Activated CD4-positive, CD25-positive, alpha-beta regulatory T cell treated with anti-CD3 and anti-CD28 coated beads, Interleukin-2, amount 50 U/mL, for 24 hours (primary cell): ENCODE results near the gene EIF5AL1.
"Not testable (repeated sequence)": the region's sequence is repeated elsewhere in the genome, so short reads cannot be mapped to it uniquely, and the experiment has no call there.

Experiments
- ATAC-seq, 2 donors: fragments of 150-1000 bp; cut with Tn5 transposase; one replicate each; pipeline ENCODE4 v1.10.0; 2021; ENCODE audit warnings: mild to moderate bottlenecking in 1 of 2, moderate library complexity in 1 of 2

EIF5AL1 gene

DNA sequence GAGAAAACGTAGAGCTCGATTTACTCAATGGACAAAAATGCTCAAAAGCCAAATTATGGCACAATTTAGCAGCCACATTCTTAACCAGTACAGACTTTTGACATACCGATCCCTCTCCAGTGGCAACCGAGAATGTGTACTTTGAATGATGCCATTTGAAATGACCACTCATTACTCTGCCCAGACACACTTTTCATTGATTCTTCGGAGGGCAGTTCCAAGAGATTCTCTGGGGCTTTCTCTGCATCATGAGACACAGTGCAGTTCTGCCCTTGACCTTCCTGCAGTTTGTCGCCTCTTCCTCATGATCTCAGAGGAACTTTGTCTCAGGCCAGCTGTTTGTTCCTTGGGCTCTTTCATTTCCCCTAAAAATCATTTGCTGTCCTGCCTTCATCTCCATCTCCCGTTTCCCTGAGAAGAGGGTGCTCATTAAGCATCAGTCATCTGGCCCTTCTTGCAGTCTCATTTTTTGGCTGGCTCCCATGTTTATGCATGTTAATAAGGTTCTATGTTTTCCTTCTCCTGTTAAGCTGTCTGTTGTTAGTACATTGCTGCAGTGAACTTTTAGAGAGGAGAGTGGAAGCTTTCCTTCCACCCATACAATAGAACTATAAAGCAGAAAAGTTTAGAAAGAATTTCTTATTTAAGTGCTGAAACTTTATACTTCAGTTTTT, 4.3 kb downstream of the EIF5AL1 start:
- not testable (repeated sequence) for ATAC-seq

DNA sequence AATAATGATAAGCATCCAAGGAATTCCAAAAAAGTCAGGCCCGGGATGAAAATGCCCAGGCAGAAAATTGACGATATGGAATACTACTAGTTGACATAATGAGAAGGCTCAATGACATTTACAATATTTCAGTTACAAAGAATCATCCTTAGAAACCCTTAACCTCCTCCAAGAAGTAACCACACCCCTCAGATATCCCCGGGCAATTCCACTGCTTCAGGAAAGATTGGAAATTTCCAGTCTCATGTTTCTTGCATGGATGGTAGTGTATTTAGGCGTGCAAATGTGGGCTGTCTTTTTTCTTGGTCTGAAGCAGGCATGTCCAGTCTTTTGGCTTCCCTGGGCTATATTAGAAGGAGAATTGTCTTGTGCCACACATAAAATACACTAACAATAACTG, 5.2 kb downstream of the EIF5AL1 start:
- ATAC-seq: not testable (repeated sequence)

DNA sequence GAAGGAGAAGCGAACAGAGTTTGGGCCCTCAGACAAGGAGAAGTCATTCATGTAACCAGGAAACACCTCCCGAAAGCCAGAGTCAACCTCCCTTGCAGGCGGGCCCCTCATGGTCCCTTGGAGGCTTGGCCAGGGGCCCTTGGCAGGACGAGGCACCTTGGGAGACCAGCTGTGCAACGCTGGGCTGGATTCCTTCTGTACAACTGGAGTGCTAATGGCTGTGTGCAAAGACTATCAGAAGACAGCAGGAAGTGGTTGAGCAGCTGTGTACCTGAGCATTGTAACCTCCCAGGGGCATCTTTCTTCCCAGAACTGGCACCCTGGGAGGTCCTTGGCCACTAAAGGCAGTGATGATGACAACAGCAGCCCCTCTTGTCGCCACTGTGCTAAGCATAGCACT, 9.4 kb downstream of the EIF5AL1 start:
- not testable (repeated sequence) for ATAC-seq

- ATAC-seq: not testable (repeated sequence)
These were observed 10.1 kb downstream of the EIF5AL1 start for GRCh38 chr10:79522464-79522863.

DNA sequence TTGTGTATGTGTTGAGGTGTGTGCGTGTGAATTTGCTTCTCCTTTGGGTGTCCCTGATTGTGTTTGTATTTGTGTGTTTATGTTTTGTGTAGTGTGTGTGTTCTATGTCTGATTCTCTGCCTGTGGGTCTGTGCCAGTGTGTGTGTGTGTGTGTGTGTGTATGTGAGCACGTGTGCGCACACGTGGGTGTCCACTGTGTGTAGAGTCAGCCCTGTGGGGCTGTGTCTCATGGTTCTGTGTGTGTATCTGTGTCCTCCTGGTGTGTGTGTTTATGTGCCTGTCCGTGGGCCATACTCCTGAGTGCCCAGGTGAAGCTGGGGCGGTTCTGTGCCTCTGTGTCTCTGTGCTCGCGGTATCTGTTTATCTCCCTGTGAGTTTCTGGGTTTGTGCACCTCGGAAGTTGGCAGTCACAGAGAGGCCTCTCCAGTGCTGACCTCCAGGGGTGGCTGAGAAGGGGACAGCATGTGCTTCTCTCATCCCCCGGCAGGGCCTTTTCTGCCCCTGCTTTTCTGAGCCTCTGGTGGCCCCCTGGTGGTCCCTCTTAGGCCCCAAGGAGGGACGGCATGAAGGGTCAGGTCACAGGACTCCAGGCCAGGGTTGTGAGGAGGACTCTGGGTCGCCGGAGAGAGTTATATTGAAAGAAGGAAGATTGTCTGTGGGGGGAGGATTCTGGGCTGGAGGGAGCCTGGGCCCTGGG, 11.0 kb downstream of the EIF5AL1 start:
- not testable (repeated sequence) for ATAC-seq

GRCh38 chr10:79525049-79525710, 12.8 kb downstream of the EIF5AL1 start:
- peak in 1 of 2 donors; percentile 10 for ATAC-seq

DNA sequence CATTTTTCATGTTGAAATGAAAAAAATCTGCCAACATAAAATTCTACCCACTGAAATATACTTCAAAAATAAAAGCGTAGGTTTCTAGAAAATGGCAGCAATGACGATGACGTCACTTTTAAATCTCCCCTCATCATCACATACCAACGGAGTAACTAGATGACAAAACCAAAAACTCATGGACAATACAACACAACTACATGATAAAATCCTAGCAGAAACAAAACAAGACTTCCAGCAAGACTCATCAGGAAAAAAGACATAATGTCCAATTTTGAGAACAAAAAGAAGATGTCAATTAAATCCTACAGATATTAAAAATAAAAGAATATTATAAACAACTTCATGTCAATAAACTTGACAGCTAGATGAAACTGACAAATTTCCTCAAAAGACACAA, 15.9 kb downstream of the EIF5AL1 start:
- ATAC-seq: not testable (repeated sequence)

GRCh38 chr10:79533142-79533902, 21.0 kb downstream of the EIF5AL1 start:
- not testable (repeated sequence) for ATAC-seq

GRCh38 chr10:79533903-79534175, 21.5 kb downstream of the EIF5AL1 start:
- not testable (repeated sequence) for ATAC-seq

DNA sequence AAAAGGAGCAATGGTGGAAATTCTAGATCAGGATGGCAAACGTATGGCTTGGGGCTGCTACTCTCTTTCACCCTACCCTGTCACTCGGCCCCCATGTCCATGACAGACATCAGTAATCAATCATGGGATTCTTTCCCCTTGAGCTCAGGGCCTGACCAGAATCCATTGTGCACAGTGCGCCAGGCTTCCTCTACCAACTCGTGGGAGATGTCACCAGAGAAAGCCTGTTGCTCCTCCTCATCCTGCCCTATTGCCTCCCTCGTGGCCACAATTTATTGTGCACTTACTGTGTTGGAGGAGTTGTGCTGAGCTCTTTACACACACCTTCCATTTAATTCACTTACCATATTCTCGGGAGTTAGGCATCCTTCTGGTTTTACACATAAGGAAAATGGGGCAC, 26.0 kb downstream of the EIF5AL1 start:
- ATAC-seq: not testable (repeated sequence)

- peak; percentile 58 to 74 for ATAC-seq
These were observed 28.6 kb downstream of the EIF5AL1 start for GRCh38 chr10:79540930-79541329.

GRCh38 chr10:79542626-79543025, 30.3 kb downstream of the EIF5AL1 start:
- no peak for ATAC-seq

GRCh38 chr10:79544408-79544807, 32.1 kb downstream of the EIF5AL1 start:
- not testable (repeated sequence) for ATAC-seq

DNA sequence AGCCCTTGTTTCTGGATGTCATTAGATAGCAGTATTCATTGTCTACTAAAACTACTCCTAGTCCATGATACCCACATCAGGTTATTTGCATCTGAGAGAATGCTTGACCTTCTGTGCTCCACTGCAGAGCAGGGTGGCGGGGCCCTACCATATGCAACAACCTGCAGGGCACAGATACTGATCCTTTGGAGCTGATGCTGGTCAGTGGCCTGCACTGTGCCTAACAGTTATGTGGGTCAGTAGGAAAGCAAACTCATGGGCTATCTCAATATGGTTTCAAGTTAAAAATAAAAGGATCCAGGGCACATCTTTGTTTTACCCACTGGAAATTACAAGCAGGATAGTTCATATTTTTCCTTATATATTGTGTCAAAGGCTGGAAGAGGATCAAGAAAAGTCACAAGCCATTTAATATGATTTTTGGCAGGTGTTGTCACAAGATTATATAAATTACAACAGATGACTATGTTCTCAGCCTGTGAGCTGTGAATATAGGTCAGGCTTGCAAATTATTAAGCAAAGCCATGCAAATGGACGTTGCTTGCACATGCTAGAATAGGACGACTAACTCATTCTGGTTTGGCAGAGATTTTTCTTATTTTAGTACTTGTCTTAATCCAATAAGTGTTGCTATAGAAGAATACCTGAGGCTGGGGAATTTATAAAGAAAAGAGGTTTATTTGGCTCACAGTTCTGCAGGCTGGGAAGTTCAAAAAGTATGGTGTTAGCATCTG, 32.8 kb downstream of the EIF5AL1 start:
- ATAC-seq: not testable (repeated sequence)

DNA sequence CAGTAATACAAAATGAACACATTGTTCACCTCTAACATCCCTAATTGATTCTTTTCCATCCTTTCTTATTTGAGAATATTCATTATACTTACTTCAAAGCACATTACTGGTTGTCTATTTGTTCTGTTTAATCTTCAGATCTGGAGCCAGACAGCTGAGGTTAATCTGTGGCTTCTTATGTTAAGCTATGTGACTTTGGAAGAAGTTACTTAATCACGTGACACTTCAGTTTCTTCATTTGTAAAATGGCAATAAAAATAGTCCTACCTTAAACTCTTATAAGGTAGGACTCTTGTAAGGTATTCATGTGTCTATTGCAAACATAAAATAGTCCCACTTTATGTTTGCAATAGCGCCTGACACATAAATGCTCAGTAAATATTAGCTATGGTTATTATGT, 34.8 kb downstream of the EIF5AL1 start:
- not testable (repeated sequence) for ATAC-seq

DNA sequence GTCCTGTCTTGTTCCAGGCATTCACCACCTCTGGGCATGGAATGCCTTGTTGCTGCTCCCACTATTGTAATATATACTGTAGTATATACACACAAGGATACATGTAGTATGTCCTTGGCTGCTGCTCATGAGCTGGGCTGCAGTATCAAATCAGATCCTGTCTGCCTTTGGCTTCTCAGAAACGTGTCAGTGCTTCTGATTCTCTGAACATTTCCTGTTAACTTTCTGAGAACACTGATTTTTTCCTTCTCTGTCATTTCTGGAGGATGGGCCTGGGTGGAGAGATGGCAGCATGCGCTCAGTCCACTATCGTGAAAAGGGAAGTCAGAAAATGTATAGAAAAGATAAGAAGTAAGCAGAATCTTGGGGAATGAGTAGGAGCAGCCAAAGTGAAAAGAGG, 35.6 kb downstream of the EIF5AL1 start:
- ATAC-seq: peak; percentile 32 to 75

DNA sequence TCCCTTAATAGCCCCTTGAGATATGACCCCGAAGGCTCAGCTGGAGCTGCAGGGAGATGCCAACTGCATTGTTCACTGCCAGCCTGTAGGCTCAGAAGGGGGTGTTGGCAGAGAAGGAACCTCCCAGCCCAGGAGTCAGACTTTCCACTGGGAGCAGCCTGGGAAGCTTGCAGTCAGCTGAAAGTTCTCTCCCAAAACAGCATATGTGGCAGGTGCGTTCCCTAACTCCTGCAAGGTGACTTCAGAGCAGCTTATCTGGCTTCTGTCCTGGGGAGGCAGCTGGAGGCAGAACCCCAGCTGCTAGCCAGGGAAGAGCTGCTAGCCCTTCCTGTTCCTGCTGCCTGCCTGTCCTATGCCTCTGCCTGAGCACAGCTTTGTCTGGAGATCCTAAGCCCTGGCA, 39.8 kb downstream of the EIF5AL1 start:
- no peak for ATAC-seq

GRCh38 chr10:79555354-79556309, 43.3 kb downstream of the EIF5AL1 start:
- ATAC-seq: no peak

GRCh38 chr10:79556961-79557360, 44.6 kb downstream of the EIF5AL1 start:
- not testable (repeated sequence) for ATAC-seq

DNA sequence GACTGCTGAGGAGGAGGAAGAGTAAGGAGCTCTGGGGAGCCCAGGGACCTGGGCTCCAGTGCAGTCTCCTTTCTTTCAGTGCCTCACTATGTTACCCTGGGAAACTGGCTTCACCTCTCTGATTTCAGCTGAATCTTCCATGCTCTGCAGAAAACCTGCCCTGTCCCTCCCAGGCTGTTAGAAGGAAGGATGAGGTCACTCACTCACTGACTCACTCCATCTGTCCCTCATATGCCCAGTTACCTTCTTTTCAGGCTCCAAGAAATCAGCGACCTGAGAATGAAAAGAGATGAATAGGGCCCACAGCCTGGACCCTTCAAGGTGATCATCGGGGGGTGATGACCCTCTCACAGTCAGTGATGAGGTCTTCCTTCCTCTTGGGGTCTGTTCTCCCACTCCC, 47.4 kb downstream of the EIF5AL1 start:
- no peak for ATAC-seq

- ATAC-seq: no peak
These were observed 47.9 kb downstream of the EIF5AL1 start, which contains the start of gene SFTPA2 for GRCh38 chr10:79560160-79560709. TSS of gene SFTPA2 (minus strand) at chr10:79560407. CDS start at chr10:79559483, 924 bp downstream.
